KOPT-K1 (cell line): ENCODE results near the gene RPL34.
A peak's percentile ranks its signal among the peaks of the same experiment; 100 is the strongest.

ENCODE experiments used
- H3K27ac ChIP-seq: fragments of 200-600 bp; sonication (generic); 2 replicates; pipeline ENCODE4 v1.5.1; 2016; ENCODE audit warnings: antibody characterized with exemption, mild to moderate bottlenecking, low read depth, low read length; ENCODE audit not compliant: poor library complexity, severe bottlenecking
- H3K36me3 ChIP-seq: fragments of 200-600 bp; sonication (generic); 2 replicates; pipeline ENCODE4 v1.5.1; 2017; ENCODE audit warnings: antibody characterized with exemption, mild to moderate bottlenecking, low read length, moderate library complexity; ENCODE audit not compliant: insufficient read depth
- H3K9me3 ChIP-seq: fragments of 200-600 bp; sonication (generic); 2 replicates; pipeline ENCODE4 v1.5.1; 2017; ENCODE audit warnings: antibody characterized with exemption, low read length, mild to moderate bottlenecking; ENCODE audit not compliant: insufficient read depth, poor library complexity, severe bottlenecking

Gene RPL34

DNA sequence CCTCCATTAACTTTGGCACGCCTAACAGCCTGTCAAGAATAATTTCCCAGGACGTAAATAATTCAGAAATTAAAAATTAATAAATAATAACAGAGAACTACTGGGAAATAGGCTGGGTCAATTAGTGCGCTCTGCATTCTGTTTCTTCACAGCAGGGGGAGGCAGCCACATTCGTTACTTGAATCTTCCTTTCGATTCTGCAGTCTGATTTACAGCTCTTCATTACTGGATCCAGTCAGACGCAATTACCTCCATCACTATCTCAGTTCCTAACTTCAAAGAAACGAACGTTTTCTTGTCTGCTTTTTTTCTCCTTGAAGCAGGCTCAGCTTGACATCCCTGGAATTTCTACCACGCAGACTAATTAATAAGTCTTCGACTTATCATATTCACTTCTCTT, 9.0 kb upstream of the RPL34 start:
- Histone ChIP-seq H3K27ac (peak overlapping the region; percentile 96), H3K9me3 (peaks cover 21% of the 10 kb centered on the region), H3K36me3 (no peaks in the 10 kb centered on the region)

- H3K36me3 ChIP-seq: no peaks in the 10 kb centered on the region
- peak overlapping the region; percentile 96 for H3K27ac ChIP-seq
Measured at GRCh38 chr4:108612365-108612764, 8.0 kb upstream of the RPL34 start.

GRCh38 chr4:108619372-108620100, 840 bp upstream of the RPL34 start:
- peaks cover 41% of the 10 kb centered on the region for H3K36me3 ChIP-seq
- peaks cover 26% of the 10 kb centered on the region for H3K9me3 ChIP-seq
- H3K27ac ChIP-seq: peak overlapping the region; percentile 80

More at GRCh38 chr4:108612365-108612764, 8.0 kb upstream of the RPL34 start:
- peaks cover 29% of the 10 kb centered on the region for H3K9me3 ChIP-seq

- H3K36me3 ChIP-seq: peaks cover 58% of the 10 kb centered on the region
- peaks cover 10% of the 10 kb centered on the region for H3K9me3 ChIP-seq
Measured at GRCh38 chr4:108620933-108621905, 843 bp downstream of the RPL34 start.

DNA sequence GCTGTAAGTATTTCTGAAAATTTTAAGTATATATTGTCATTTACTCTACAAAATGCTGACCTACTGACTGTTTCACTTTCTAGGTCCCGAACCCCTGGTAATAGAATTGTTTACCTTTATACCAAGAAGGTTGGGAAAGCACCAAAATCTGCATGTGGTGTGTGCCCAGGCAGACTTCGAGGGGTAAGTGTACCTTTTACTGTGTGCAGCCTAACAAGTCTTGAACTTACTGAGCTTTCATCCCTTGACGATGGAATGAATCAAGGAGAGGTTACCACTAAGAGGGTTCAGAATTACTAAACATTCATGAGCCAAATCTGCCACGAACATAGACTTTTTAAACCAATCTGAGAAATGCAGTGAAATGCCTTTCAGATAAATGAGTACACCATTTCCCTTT, 1.6 kb downstream of the RPL34 start:
- peaks cover 66% of the 10 kb centered on the region for H3K36me3 ChIP-seq
- peaks cover 2% of the 10 kb centered on the region for H3K9me3 ChIP-seq
- H3K27ac ChIP-seq: peak overlapping the region; percentile 3

More at GRCh38 chr4:108620933-108621905, 843 bp downstream of the RPL34 start:
- peak overlapping the region; percentile 80 for H3K27ac ChIP-seq

DNA sequence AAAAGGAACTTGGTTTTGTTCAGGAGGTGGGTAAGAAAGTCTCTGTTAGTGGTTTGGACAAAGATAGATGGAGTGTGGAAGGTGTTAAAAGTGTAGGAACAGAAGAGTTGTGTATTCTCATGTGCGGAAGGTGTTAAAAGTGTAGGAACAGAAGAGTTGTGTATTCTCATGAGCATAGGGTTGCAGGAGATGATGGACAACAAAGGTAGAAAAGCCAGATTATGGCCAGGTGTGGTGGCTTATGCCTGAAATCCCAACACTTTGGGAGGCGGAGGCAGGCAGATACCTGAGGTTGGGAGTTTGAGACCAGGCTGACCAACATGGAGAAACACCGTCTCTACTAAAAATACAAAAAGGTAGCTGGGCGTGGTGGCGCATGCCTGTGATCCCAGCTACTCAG, 2.5 kb downstream of the RPL34 start:
- Histone ChIP-seq H3K36me3 (peaks cover 74% of the 10 kb centered on the region), H3K9me3 (no peaks in the 10 kb centered on the region), H3K27ac (no peak overlapping the region)

GRCh38 chr4:108624263-108625056, 4.1 kb downstream of the RPL34 start:
- no peak overlapping the region for H3K27ac ChIP-seq
- H3K36me3 ChIP-seq: peaks cover 91% of the 10 kb centered on the region
- no peaks in the 10 kb centered on the region for H3K9me3 ChIP-seq

DNA sequence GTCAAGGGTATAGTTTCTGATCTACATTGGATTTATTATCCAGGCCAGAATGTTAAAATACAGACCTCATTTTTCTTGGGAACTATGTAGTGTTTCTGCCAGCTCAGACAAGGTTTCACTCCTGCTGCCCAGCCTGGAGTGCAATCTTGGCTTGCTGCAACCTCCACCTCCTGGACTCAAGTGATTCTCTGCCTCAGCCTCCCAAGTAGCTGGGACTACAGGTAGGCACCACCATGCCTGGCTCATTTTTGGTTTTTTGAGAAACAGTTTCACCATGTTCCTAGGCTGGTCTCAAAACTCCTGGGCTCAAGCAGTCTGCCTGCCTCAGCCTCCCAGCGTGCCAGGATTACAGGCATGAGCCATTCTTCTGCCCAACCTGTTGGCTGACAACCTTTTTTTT, 5.7 kb downstream of the RPL34 start:
- Histone ChIP-seq H3K9me3 (no peaks in the 10 kb centered on the region), H3K36me3 (peaks cover 100% of the 10 kb centered on the region), H3K27ac (no peak overlapping the region)

GRCh38 chr4:108628411-108628810, 8.0 kb downstream of the RPL34 start:
- H3K27ac ChIP-seq: no peak overlapping the region
- H3K36me3 ChIP-seq: peaks cover 100% of the 10 kb centered on the region
- H3K9me3 ChIP-seq: no peaks in the 10 kb centered on the region

DNA sequence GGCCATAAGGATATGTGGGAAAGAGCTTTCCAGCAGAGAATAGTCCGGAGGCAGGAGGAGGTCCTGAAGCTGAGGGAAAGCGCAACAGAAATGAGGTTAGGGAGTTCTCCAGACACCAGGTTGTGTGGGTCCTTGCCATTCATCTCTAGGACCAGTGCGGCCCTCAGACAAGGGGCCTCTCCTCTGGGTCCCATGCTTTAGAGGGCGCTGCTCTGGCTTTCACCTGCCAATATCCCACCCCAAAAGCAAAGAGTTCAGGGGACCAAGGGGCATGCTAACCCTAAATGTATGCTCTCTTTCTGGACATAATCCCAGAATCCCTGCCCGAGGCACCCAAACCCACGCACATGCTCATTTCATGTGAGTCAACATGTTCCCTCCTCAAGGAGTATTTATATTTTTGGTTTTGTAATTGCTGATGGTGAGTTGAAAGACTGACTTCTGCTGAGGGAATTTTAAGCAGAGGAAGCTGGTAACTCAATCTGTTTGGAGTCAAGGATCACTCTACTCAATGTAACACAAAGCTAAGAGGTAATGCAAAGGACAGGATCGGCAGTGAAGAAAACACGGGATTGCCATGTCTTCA, 14.8 kb downstream of the RPL34 start:
- Histone ChIP-seq H3K27ac (no peak overlapping the region), H3K9me3 (no peaks in the 10 kb centered on the region), H3K36me3 (peaks cover 82% of the 10 kb centered on the region)

DNA sequence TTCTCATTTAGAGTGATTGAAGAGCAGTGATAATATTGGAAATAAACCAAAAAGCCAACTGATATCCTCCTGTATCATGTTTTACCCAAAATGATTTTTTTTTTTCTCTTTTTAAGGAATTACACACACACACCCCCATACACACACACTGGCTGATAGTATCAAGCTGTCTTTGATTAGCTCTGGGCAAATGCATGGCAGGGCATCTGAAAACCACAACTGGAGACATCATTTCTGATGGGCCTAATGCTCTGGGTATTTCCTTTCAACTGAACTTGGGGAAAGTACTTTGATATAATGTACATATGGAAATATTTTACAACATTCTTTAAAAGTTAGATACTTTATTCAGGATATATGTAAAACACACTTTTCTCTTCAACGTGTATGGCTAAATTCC, 15.9 kb downstream of the RPL34 start:
- Histone ChIP-seq H3K36me3 (peaks cover 81% of the 10 kb centered on the region), H3K27ac (no peak overlapping the region), H3K9me3 (no peaks in the 10 kb centered on the region)

DNA sequence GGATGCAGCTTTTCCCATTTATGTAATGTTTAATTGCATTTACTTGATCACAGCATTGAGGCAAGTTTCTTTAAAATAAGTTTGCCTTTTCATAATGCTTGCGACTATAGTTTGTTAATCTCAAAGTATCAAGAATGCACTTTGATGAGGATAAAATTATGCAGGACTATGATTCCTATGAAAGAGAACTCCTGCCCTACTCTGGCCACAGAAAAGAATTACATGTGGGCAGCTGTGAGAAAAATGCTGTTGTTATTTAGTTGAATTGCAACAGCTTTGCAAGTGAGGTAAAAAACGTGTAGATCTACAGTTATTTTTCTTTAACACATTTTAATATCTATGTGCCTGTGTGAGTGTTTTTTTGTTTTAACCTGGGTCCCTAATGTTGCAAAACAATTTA, 17.5 kb downstream of the RPL34 start:
- H3K9me3 ChIP-seq: no peaks in the 10 kb centered on the region
- no peak overlapping the region for H3K27ac ChIP-seq
- H3K36me3 ChIP-seq: peaks cover 72% of the 10 kb centered on the region

DNA sequence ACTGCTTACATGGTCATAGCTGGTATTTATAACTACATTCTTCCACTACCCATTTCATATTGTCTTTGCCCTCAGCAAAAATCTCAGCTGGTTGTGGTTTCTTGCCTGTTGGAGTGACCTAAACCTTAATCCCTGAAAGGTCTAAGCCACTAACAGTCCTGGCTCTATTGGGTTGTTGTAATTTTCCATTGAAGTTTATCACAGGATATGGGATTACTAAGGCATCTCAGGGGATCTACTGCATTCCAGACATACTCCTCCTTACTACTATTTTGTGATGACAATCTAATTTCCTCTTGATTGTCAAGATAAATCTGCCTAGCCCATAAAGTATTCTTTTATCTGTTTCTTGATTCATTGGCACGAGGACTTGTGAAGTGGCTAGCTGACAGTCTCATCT, 23.9 kb downstream of the RPL34 start:
- Histone ChIP-seq H3K9me3 (no peaks in the 10 kb centered on the region), H3K27ac (no peak overlapping the region), H3K36me3 (peaks cover 20% of the 10 kb centered on the region)

DNA sequence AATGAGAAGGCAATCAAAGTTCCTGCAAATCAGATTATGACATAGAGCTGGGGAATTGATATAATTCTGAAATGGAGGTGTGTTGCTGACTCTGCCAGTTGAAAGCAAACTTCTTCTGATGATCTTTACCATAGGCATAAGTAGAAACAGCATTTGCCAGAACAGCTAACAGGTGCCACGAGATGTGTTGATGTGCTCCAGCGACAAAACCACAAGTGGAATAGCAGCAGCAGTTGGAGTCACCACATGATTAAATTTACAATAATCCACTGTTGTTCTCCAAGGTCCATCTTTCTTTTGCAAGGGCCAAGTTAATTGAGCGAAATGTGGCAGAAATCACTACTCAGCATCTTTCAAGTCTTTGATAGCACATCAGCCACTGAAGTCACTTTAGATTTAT, 26.3 kb downstream of the RPL34 start:
- no peak overlapping the region for H3K27ac ChIP-seq
- H3K36me3 ChIP-seq: peaks cover 3% of the 10 kb centered on the region; the same call in 1 of the 2 replicates
- no peaks in the 10 kb centered on the region for H3K9me3 ChIP-seq
